Heart left ventricle (tissue), 13 donors: Measurements from ENCODE around the gene METTL22.
A peak's percentile ranks its signal among the peaks of the same experiment; 100 is the strongest.

ENCODE experiments used
- POLR2A ChIP-seq, 2 donors: fragments of 450-650 bp; IDR thresholded peaks; one replicate each; pipeline ENCODE4 v1.6.1; 2017; ENCODE audit warnings: antibody characterized with exemption in 2 of 2, mild to moderate bottlenecking in 2 of 2, moderate library complexity in 2 of 2
- TF ChIP-seq, protein P1 (sequence below), 12 donors: fragments of 200-600 bp; sonication (generic) in 4 of 12; IDR thresholded peaks; one replicate each; pipeline versions ENCODE4 v1.5.0 to v1.8.0; 2018 to 2022; ENCODE audit warnings: antibody characterized with exemption in 12 of 12, mild to moderate bottlenecking in 5 of 12
- donor health status: ischemic (EF 13 %, LVEDD 7.1; RV severe dilation, severe dysfunction).
- donor health status: DM: no; HTN: yes; CAD: no.
- donor health status: DM: no; HTN: no; CAD: no.
- donor health status: ischemic (EF 25% LVEDD 6.9; RV normal size, moderate dysfunction).
- donor health status: ischemic (EF 25% LVEDD 5.7; RV mildly dilated, moderate dysfunction).
- donor health status: ischemic (EF 35%, LVEDD 5.7; RV mildly dilated, moderate dysfunction).
- donor health status: nonischemic (EF 11% LVEDD 7.7; RV severe dilation, severe dysfunction).
- donor health status: DM: yes; HTN: yes; CAD: no.
- donor health status: PGD.
- donor health status: ischemic (EF 29% LVEDD 5.4; RV normal size, mild dysfunction).
- donor health status: nonischemic (EF 23%, LVEDD 6.1; RV moderate dilation, normal function).

- peak in 1 of 2 donors; percentile 51 for TF ChIP-seq POLR2A (IDR thresholded peaks at IDR 0.05)
- TF ChIP-seq, protein P1, sequence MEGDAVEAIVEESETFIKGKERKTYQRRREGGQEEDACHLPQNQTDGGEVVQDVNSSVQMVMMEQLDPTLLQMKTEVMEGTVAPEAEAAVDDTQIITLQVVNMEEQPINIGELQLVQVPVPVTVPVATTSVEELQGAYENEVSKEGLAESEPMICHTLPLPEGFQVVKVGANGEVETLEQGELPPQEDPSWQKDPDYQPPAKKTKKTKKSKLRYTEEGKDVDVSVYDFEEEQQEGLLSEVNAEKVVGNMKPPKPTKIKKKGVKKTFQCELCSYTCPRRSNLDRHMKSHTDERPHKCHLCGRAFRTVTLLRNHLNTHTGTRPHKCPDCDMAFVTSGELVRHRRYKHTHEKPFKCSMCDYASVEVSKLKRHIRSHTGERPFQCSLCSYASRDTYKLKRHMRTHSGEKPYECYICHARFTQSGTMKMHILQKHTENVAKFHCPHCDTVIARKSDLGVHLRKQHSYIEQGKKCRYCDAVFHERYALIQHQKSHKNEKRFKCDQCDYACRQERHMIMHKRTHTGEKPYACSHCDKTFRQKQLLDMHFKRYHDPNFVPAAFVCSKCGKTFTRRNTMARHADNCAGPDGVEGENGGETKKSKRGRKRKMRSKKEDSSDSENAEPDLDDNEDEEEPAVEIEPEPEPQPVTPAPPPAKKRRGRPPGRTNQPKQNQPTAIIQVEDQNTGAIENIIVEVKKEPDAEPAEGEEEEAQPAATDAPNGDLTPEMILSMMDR (IDR thresholded peaks at IDR 0.05), result no peak
These were observed 53.0 kb downstream of the METTL22 start, which contains the start of gene ABAT for GRCh38 chr16:8674413-8675022.
